Measurements from ENCODE around the gene GNG12.

GNG12 gene

DNA sequence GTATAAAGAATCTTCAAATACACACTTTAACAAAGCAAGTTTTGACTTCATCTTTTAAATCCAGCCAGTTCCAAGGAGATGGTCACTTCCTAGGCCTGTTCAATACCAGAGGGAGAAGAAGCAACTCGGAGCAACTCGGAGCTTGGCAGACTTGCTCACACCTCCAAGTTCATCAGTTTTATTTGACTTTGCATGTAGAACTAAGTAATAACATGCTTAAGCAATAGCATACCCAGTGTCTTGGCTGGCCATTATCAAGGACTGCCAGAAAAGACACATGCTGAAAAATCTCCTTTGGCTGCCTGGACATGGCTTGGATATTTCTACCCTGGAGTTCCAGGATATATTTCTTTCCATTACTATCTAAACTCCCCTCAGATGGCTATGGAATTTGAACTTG lies 52.6 kb downstream of the GNG12 start:
- DNase-seq: no peak

DNA sequence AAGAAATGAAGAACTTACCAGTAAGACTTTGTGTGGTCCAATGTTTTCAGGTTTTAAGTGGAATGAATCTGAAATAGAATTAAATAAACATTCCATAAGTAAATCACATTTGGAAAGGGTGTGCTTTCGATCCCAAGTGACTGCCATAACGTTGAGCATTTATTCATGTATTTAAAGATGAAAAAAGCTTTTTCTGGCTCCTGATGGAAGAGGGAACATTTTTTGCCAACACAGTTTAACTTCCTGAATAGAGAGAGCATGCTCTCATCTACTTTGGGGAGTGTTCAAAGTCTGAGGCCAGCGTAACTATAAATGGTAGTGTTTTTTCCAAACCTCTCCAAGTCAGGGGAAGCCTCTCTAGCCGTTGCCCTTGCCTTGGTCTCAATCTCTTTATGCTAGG lies 55.8 kb downstream of the GNG12 start:
- DNase-seq: no peak

DNA sequence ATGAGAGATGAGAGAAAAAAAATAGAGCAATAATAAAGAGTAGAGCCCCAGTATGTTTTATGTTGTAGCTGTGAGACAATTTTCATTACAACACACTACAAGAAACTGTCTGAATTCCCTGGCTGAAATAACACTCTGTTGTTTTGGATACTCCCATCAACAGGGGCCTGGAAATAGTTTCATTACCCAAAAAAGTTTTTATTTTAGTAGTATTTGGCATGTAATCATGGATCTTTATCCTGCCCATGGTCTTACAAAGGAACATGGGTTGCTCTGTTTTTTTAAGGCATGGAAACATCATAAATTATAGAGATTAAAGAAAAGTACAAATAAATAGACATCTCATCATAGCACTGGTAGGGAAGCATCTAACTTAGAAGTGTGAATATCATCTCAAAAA lies 56.3 kb downstream of the GNG12 start:
- no peak for DNase-seq

DNA sequence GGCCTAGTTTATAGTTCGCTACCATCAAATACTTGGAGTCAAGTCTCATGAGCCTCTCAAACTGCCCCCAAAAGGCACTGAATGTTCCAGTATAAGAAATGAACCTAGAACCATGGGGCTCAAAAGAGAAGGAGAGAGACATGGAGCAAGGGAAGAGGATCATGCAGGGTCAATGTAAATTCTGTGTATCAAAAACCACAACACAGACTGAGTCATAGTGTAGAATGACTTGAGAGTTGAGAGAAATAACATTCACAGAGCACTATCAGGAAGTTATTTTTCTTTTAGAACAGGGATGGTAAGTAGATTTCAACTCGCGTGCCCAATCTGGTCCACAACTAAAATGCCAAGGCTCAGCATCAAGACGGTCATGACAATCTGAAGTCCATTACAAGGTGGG lies 59.8 kb downstream of the GNG12 start:
- DNase-seq: no peak

DNA sequence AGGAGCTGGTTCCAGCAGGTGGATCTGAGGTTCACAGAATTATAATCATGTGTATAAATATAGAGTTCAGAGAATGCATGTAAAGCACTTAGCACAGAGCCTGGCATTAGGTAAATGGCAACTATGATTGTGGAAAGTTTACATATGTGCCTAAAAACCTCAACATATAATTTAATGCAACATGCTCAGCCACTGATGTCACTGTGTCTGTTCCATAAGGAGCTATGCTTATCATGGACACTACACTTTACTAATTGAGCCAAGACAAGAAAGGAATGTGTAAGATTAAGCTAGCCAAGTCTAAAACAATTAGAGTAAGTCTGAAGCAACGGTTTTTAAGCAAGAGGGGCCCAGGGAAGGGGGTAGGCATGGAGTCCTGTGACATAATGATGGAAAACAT lies 61.5 kb downstream of the GNG12 start:
- DNase-seq: no peak

DNA sequence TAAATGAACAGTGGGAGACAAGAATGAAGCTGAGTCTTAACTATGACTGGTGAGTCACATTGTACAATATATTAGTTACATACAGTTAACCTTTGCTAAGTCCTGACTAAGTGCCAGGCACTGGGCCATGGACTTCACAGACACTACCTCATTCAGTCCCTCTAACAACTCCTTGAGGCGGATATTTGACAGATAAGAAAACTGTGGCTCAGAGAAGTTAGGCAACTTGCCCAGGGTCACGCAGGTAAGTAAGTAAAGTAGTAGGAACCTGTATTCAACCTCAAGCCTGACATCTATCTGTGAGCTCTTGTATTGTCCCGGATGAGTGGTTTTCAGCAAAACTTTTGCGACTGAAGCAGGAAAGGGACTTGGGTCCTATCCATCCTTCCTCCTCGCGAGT lies 62.1 kb downstream of the GNG12 start:
- no peak for DNase-seq

DNA sequence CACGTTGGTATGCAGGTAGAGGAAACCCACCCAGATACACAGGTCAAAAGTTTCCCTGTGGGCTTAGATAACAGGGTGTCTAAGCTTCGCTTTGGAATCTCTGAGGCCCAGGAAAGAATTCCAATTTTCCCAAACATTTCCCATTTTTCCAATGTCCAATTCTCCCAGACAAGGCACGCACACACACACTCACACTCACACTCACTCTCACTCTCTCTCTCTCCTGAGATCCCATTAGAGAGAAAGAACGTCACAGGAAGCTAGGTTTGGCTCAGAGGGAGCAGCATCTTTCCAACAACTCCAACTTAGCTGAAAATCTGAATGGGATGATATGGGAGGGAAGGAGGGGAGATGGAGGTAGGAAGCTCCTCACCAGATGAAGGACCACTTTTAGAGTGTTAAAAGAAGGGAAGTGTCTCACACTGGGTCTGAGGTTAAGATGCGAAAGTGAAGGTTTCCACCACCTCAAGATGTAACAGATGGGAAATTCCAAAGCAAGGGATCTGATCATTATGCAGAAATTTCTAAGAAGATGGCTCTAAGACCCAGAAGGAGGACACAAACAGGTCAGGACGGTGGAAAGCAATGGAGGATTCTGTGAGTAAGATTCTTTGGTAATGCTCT lies 63.5 kb downstream of the GNG12 start:
- no peak for DNase-seq

DNA sequence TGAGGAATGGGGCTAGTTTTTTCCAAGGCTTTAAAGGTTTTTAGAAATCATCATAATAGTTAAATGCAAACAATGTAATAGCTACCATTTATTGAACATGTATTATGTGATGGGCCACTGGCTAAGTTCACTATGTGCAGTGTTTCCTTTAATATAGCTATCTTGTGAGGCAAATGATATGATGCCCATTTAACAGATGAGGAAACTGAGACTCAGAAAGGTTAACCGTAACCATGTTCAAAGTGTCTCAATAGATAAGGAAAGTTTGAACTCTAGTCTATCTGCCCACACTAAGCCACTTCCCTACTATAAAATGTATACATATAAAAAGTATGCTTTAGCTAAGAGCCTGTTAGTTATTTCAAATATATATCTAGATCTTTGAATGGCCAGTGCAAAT lies 64.8 kb downstream of the GNG12 start:
- no peak for DNase-seq

DNA sequence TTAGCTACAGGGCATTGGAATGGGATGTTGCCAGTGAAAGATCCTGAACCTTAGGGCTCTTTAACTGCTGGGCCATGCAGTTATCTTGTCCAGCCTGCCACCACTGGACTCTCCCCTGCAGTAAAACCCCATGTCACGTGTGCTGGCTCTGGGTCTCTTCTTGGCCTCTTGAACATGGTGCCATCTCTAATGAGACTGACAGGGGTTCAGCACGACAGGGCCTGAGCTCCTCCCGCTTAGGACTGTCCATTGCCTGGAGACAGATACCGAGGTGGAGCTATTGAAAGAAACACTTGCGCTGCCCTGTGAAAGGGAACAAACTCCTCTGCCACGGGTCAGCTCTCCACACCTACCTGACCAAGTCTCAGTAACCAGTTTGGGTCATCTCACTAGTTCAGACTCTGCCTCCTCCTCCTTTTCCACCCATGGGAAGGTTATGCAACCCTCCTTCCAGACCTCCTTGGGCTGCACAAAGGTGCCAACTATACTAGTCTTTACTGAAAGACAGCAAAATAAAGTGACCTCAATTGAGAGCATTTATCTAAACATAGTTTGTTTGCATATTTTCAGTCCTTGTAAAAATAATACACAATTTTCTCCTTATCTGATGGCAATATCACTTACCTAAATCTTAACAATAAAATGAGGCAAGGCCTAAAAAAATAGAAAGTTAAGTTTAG lies 66.0 kb downstream of the GNG12 start:
- no peak for DNase-seq

DNA sequence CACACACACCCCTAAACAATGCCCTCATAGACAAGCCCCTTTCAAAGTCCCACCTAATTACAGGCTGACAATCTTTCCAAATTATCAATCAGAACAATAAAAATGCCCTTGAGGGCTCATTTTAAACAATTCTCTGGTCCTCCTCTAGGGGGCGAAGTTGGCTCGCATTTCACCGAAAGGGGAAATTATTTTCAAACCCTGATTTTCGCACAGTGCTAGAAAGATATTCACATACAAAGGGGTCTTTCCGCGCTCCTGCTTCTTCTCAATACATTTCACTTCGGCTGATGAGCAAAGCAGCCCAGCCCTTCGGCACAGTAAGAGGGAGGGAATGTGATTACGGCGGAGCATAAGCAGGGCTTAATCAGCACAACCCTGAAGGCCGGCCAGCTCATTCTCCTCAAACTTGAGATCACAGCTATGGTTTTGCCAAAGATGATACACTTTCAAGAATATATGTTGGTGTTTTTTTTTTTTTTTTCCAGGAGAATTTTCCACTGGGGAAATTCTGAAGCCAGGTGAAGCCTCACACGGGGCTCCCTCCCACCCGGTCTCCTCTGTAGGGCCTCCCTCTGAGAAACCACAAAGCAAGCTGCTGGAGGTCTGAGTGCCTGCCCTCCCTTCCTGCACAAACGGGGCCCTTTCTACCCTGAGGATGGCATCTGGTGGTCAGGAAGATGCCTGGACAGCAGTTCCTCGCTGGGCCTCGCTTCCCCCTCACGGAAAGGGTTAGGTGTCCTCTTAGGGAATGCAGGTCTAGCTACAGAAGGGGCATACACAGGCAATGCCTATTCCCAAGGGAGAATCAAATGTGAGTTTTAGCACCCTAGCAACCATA lies 66.9 kb downstream of the GNG12 start:
- peak; percentile 21 for DNase-seq

DNA sequence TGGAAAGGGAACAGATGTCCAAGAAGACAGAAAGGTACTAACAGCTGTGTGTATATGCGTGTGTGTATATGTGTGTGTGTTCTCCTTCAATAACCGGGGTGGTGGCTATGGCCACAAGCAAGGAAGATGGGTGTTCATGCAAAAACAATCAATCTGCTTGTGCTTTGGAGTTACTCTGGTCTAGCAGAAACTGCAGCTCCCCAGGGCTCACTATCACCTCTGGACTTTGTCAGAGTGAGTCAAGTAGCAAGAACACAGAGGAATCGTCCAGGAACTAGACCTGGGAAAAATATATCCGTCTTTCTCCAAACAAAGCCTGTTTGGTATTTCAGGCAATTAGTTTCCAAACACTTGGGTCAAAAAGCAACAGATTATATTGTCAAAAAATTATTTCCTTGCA lies 68.6 kb downstream of the GNG12 start:
- no peak for DNase-seq

DNA sequence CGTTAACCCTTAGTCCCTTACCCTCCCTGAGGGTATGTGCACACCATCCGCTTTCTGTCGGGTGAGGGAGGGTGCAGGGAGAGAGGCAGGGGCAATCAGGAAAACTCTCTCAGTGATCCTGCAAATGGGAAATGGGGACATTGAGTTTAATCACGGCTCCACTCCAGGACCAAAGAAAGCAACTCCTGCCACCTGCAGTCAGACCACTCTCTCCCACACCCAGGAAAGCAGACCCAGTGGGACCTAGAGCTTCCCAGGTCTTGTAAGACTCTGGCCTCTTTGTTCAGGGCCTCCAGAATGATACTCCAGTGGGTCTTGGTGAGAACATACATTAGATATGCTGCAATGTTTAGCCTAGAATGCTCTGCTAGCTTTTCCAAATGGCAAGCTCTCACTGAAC lies 71.5 kb downstream of the GNG12 start:
- no peak for DNase-seq

DNA sequence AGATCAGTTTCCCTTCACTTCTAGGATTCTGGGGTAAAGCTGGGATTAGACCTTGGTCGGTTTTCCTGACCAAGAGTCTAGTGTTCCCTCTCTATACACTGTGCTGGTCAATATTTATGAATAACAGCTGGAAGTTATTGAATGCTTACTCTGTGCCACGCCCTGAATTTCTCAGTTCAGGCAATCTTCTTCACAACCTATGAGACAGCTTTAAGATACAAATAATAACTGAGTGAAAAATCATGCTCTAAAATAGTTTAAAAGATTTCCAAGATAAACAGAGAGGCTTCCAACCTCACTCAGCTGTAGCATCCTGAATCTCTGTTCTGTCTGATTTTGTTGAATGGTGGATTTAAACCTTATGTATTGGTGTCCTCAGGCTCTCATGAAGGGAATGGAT lies 72.2 kb downstream of the GNG12 start:
- DNase-seq: no peak

DNA sequence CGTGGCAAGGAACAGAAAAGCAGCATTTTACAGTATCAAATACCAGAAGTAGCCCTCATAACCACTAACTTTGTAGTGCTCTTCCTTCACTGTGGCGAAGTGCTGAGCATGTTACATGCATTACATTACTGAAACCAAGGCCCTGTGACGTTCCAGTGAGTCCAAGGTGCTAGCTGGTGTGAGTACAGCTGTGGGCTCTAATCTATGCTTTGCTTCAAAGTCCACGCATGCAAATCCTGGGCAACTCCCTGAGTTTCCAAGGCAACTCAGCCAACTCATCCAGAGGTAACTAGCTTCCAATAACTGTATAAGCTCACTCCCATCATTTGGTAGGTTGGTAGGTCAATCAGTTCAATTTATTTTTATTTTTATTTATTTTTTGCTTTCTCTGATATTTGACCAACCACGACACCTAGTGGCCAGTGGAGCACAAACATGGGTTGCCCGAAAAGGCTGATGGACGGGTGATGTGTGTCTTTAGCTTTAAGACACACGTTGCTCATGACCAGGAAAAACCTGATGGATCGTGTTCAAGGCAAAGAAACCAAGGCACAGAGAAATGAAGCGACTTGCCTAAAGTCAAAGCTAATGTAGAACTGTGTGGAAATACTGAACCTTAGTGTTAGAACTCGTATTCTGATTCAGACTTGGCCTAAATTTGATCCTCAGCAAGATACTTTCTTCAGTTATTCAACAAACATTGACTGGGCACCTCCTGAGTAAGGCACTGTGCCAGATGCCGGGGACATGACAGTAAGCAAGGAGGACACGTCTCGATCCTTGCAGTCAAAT lies 73.0 kb downstream of the GNG12 start:
- peak; percentile 56 for DNase-seq

DNA sequence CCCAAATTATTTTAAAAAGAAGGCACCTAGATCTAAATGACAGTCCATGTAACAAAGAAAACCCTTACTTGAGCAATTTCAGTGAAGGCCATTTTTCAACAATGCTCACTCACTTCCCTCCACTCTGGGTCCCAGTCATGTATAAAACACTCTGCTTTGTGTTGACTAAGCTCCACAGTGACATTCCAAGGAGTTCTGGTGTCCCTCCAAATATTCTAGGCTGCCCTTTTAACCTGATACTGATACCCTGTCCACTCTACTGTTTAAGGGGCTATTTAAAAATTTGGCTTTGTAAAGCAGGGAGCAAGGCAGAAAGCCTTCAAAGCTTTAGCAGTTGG lies 73.6 kb downstream of the GNG12 start:
- no peak for DNase-seq

DNA sequence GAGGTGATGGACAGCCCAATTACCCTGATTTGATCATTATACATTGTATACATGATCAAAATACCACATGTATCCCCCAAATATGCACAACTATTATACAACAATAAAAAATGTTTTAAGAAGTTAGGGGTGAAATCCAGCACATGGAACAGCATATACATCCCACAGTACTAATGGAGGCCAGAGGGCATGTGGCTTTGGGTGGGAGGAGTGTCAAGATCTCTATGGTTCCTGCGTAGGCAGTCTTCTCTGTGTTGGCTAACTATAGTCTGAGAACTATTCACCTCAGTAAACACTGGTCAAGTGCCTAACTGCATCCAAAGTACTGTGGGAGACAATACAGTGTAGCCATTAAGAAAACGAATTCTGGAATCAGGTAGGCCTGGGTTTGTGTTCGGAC lies 74.2 kb downstream of the GNG12 start:
- DNase-seq: no peak

DNA sequence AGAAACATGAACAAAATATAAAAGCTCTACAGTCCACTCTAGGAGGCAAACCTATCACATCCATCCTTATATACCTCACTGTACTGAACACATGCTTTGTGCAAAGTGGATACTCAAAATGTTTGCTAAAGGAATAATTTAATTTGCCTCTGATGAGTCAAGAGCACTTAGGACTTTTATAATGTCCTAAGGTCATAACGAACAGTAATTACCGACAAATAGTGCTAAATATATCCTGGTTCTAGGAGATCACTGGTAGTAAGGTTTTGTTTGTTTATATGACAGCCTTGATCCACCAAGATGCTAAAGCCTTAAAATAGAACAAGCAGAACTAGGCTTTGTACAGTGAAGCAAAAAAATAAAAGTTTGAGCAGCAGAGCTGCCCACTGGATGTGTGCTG lies 77.6 kb downstream of the GNG12 start:
- no peak for DNase-seq

DNA sequence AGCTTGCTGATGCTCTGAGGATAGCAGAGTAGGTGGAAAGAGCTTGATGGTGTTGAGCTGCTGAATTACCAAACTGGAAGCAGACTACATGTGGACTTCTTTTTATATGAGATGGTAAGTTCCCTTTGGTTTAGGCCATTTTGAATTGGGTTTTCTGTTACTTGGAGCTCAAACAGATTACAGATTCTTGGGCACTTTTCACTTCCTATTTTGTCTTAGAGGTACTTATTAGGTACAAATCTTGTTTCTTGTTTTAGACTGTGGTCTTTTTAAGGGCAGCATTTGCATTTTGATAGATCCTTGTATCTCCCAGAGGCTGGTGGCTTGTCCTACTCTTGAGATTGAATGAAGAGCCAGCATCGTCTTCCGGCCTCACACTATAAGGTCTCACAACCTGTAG lies 78.1 kb downstream of the GNG12 start:
- DNase-seq: no peak

DNA sequence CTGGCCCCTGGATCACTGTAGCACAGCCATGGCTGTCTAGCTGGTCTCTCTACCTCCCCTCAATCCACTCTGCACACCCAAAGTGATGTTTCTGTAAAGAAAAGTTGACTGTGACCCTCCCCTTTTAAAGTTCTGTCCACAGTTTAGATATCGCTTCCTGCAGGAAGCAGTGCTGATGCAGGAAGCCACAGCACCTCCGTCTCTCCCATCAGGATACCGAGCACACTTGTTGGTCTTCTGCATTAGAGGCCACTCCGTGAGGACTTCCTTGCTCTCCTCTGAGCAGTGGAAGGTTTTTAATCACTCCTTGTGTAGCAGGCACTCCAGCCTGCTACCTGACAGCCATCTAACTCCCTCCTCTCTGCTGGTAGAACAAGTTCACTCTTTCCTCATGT lies 78.7 kb downstream of the GNG12 start:
- no peak for DNase-seq

DNA sequence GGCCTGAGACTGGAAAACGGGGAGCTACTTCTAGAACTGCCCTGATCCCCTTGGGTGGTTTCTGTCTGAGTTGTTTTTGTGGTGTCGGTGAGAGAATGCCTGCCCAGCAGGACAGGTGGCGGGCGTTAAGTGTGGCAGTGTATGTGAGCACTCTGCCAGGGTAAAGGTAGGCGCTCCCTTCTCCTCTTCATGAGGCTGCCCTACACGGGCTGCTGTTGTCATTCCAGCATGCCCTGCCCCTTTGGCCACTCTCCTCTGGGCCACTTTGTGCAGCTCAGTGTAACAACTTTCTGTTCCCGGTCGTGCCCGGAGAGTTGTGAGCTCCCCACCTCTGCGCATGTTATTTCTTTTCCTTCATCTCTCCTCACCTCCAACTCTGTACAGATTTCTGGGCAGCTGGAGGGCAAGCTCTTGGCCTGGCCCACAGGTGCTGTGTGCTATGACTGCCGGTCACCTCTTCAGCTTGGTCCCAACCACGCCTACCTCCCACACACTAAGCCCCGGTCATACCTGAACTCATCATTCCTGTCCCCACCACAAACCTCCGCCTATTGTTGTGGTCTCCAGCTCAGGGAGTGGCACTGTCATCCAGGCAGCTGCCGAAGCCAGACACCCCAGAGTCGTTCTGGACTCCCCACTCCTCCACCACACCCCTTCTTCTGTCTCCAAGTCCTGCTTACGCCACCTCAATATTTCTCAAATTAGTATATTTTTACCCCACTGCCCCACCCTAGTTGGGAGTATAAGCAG lies 79.3 kb downstream of the GNG12 start:
- DNase-seq: no peak

DNA sequence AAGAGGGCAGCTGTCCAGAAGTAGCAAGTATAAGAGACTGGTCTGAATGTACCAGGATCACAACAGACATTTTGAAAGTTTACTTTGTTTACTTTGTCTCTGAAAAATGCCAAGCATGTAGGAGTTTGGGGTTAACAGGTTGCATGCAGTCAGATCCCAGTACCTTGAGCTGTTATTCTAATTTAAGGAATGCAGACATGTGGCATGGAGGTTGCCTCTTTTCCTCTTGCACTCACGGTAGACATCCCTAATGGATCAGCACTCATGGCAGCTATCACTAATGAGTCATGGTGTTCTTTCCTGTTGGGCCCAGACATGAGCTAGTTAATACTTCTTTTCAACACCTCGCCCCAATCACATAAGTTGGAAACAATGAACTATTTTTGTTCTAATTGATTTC lies 81.0 kb downstream of the GNG12 start:
- no peak for DNase-seq

DNA sequence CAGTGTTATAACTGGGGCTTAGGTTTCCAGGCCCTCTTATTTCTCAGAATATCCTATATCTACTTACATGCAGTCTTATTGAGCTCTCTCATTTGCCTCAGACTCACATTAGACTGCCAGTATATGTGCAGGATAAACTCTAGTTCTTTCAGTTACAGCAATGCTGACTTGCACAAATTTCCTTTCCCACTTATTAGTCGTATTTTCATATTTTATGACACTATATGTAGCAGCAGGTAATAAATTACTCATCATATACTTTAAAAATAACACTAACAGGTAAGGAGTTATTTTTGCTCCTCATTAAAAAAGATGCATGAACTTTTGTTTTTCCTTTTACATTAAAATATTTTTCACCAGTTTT lies 82.6 kb downstream of the GNG12 start:
- DNase-seq: no peak
